Pulmonary artery endothelial cell (primary cell): Measurements from ENCODE around the gene NPAT. TPM values are rescaled to one million over a fixed set of nuclear protein-coding genes. Genes with fewer than 3 reads are reported as not detected.
A peak's percentile ranks its signal among the peaks of the same experiment; 100 is the strongest.

Experiments
- DNase-seq: peaks from one replicate; pipeline ENCODE4 v3.0.0-alpha.2; 2011; ENCODE audit warnings: low read depth, low spot score
- total RNA-seq: library from RNA; depleted of rRNA; stranded (reverse); fragments of >200 nt; gene quantifications from 2 replicates; pipeline ENCODE4 v1.2.3, GENCODE V29; 2014

The NPAT gene
- total RNA-seq = 13.0 and 16.8 TPM in 2 replicates

- DNase-seq = peak; percentile 97
Measured at GRCh38 chr11:108222574-108223347, at the start of gene NPAT, which contains the start of gene ATM. NPAT (minus strand) TSS chr11:108222638; CDS start chr11:108222536, 102 bp downstream. ATM (plus strand) TSS chr11:108223067; CDS start chr11:108227625, 4,558 bp downstream.

GRCh38 chr11:108269583-108269982, 47.1 kb upstream of the NPAT start:
- DNase-seq = no peak

GRCh38 chr11:108253176-108253575, 30.7 kb upstream of the NPAT start:
- no peak for DNase-seq

GRCh38 chr11:108246885-108247284, 24.4 kb upstream of the NPAT start:
- no peak for DNase-seq

- DNase-seq = no peak
Measured at GRCh38 chr11:108246308-108246707, 23.9 kb upstream of the NPAT start.

GRCh38 chr11:108242422-108242821, 20.0 kb upstream of the NPAT start:
- DNase-seq = no peak

GRCh38 chr11:108241330-108242037, 19.0 kb upstream of the NPAT start:
- no peak for DNase-seq

- no peak for DNase-seq
Measured at GRCh38 chr11:108239076-108239475, 16.6 kb upstream of the NPAT start.

- DNase-seq = no peak
Measured at GRCh38 chr11:108237058-108237481, 14.6 kb upstream of the NPAT start.

- DNase-seq = no peak
Measured at GRCh38 chr11:108235633-108236032, 13.2 kb upstream of the NPAT start.

- DNase-seq = no peak
Measured at GRCh38 chr11:108235192-108235591, 12.8 kb upstream of the NPAT start.

GRCh38 chr11:108233277-108233945, 11.0 kb upstream of the NPAT start:
- DNase-seq = no peak

- no peak for DNase-seq
Measured at GRCh38 chr11:108228251-108228650, 5.8 kb upstream of the NPAT start.

GRCh38 chr11:108226036-108226435, 3.6 kb upstream of the NPAT start:
- DNase-seq = no peak

- DNase-seq = no peak
Measured at GRCh38 chr11:108224911-108225786, 2.7 kb upstream of the NPAT start.

GRCh38 chr11:108224366-108224765, 1.9 kb upstream of the NPAT start:
- DNase-seq = no peak

- DNase-seq = no peak
Measured at GRCh38 chr11:108223348-108224149, 1.1 kb upstream of the NPAT start.

- no peak for DNase-seq
Measured at GRCh38 chr11:108221911-108222573, 396 bp downstream of the NPAT start.

- peak; percentile 41 for DNase-seq
Measured at GRCh38 chr11:108221371-108221770, 1.1 kb downstream of the NPAT start.
